Heart left ventricle (tissue), 16 donors: ENCODE results near the gene DLG1. TPM values are rescaled to one million over a fixed set of nuclear protein-coding genes. Genes with fewer than 3 reads are reported as not detected.

Experiments used
- ATAC-seq, 4 donors: fragments of 200-7000 bp; cut with Tn5 transposase; one replicate each; pipeline ENCODE4 v1.9.1; 2020 to 2022; ENCODE audit warnings: moderate library complexity in 4 of 4, mild to moderate bottlenecking in 3 of 4, moderate number of reproducible peaks in 1 of 4
- DNase-seq, 5 donors: peaks; one replicate each; pipeline ENCODE4 v3.0.0-alpha.2; 2020
- H3K27ac ChIP-seq, 12 donors: fragments of 200-600 bp; sonication (generic) in 4 of 12; one replicate each; pipeline versions ENCODE4 v1.5.0 to v1.8.0; 2016 to 2022; ENCODE audit warnings: mild to moderate bottlenecking in 2 of 12
- H3K27me3 ChIP-seq, 9 donors: fragments of 200-600 bp; sonication (generic) in 2 of 9; one replicate each; pipeline versions ENCODE4 v1.5.1 to v1.8.0; 2016 to 2022; ENCODE audit warnings: mild to moderate bottlenecking in 3 of 9
- H3K36me3 ChIP-seq, 9 donors: fragments of 200-600 bp; sonication (generic) in 2 of 9; one replicate each; pipeline versions ENCODE4 v1.5.0 to v1.8.0; 2018 to 2022; ENCODE audit warnings: mild to moderate bottlenecking in 2 of 9
- H3K4me1 ChIP-seq, 12 donors: fragments of 200-600 bp; sonication (generic) in 4 of 12; one replicate each; pipeline versions ENCODE4 v1.5.0 to v1.8.0; 2016 to 2022; ENCODE audit warnings: mild to moderate bottlenecking in 3 of 12
- H3K4me3 ChIP-seq, 12 donors: fragments of 200-600 bp; sonication (generic) in 4 of 12; one replicate each; pipeline versions ENCODE4 v1.5.0 to v1.8.0; 2017 to 2022; ENCODE audit warnings: mild to moderate bottlenecking in 9 of 12, moderate library complexity in 4 of 12
- H3K9me3 ChIP-seq, 12 donors: fragments of 200-600 bp; sonication (generic) in 4 of 12; one replicate each; pipeline versions ENCODE4 v1.5.0 to v1.8.0; 2016 to 2022; ENCODE audit warnings: mild to moderate bottlenecking in 1 of 12
- CTCF ChIP-seq, 12 donors: fragments of 200-600 bp; sonication (generic) in 4 of 12; IDR thresholded peaks; one replicate each; pipeline versions ENCODE4 v1.5.0 to v1.8.0; 2018 to 2022; ENCODE audit warnings: antibody characterized with exemption in 12 of 12, mild to moderate bottlenecking in 5 of 12
- POLR2A ChIP-seq, 2 donors: fragments of 450-650 bp; IDR thresholded peaks; one replicate each; pipeline ENCODE4 v1.6.1; 2017; ENCODE audit warnings: antibody characterized with exemption in 2 of 2, mild to moderate bottlenecking in 2 of 2, moderate library complexity in 2 of 2
- WGBS, 4 donors: extraction: QIAGEN DNeasy Blood & Tissue Kit in 2 of 4; methylation state at CpG; one replicate each; pipeline versions ENCODE4 v1.1.5 to v1.1.7; 2013 to 2018; 5-methylcytosine and 5-hydroxymethylcytosine counted together
- intact Hi-C, 10 donors: fragments of 100-400 bp; cut with DNase I; formaldehyde crosslinking; loops; one replicate each; pipeline versions ENCODE4 v1.11.1 to v1.14.2; 2022
- polyA plus RNA-seq, 2 donors: library from polyadenylated mRNA; stranded (reverse); fragments of 200-250 nt; gene quantifications; one replicate each; pipeline ENCODE4 v1.2.3, GENCODE V29; 2013
- total RNA-seq, 9 donors: library from RNA; depleted of rRNA in 2 of 9; stranded (reverse); fragments of >200 nt in 2 of 9; fragmentation: NEBNext Ultra II Directional in 3 of 9; extraction: Animal tissue kit (Norgen Biotek cat#: 25700) in 3 of 9; gene quantifications; one replicate each; pipeline versions ENCODE4 v1.1.0 to v1.2.4, GENCODE V29; 2016 to 2023
- donor health status: ischemic (EF 13 %, LVEDD 7.1; RV severe dilation, severe dysfunction).
- donor health status: healthy with polysubstance abuse.
- donor health status: DM: no; HTN: yes; CAD: no.
- donor health status: DM: no; HTN: no; CAD: no.
- donor health status: ischemic (EF 25% LVEDD 6.9; RV normal size, moderate dysfunction).
- donor health status: ischemic (EF 25% LVEDD 5.7; RV mildly dilated, moderate dysfunction).
- donor health status: healthy.
- donor health status: DM: yes; HTN: yes; CAD: no.
- donor health status: ischemic (EF 35%, LVEDD 5.7; RV mildly dilated, moderate dysfunction).
- donor health status: nonischemic (EF 11% LVEDD 7.7; RV severe dilation, severe dysfunction).
- donor health status: DM: yes; HTN: yes; CAD: no.
- donor health status: PGD.
- donor health status: ischemic (EF 29% LVEDD 5.4; RV normal size, mild dysfunction).
- donor health status: nonischemic (EF 23%, LVEDD 6.1; RV moderate dilation, normal function).

DLG1 gene
- total and polyA plus RNA-seq, 11 donors, result 17.4 to 151 (median 63.6) TPM

DNA sequence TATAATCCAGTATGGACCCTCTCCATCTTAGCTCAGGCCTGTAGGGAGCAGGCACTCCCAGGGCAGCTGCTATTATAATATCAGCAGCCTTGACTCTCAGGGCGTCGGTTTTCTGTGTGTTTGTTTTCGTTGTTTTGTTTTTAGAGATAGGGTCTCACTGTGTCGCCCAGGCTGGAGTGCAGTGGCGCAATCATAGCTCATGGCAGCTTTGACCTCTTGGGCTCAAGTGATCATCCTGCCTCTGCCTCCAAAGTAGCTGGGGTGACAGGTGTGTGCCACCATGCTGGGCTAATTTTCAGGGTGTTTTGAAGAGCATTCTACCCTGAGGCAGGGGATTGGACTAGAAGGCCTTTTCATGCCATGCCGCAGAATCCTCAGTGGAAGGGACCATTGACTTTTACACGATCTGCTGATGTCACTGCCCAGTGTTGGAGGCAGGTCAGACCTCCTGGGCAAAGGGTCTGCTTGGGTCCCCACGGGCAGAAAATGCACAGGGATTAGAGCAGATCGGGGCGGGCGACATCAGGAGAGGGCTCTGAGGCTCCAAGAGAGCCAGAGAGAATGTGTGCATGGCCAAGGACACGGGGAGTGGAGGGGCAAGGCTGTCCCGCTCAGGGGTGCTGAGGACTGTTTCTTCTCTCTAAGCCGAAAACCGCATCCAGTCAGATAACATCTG, 276.5 kb downstream of the DLG1 start:
- Histone ChIP-seq H3K4me3 (no peak overlapping the region), H3K36me3 (no peaks in the 10 kb centered on the region), H3K27ac (no peak overlapping the region), H3K4me1 (peaks cover 0 to 13% (median 0%) of the 10 kb centered on the region in 12 donors), H3K9me3 (no peaks in the 10 kb centered on the region), H3K27me3 (peaks cover 0 to 8% (median 0%) of the 10 kb centered on the region in 9 donors)
- intact Hi-C loops, result no loop called here
- TF ChIP-seq POLR2A (IDR thresholded peaks at IDR 0.05) (no peak), CTCF (IDR thresholded peaks at IDR 0.05) (no peak)
- DNase-seq (peak in 1 of 5 donors; percentile 18), ATAC-seq (no peak)
- WGBS, 4 donors, result 82 to 92% (median 87%) methylated on average over 15 of the region's 15 CpGs

- 68 to 82% (median 69%) methylated on average over 3 to 10 of the region's 10 CpGs for WGBS, 4 donors
- intact Hi-C loops, result no loop called here
Measured at GRCh38 chr3:197021231-197021630, 277.2 kb downstream of the DLG1 start.

GRCh38 chr3:197019535-197019934, 278.9 kb downstream of the DLG1 start:
- no peaks in the 10 kb centered on the region for H3K9me3 ChIP-seq
- TF ChIP-seq CTCF (IDR thresholded peaks at IDR 0.05) (no peak), POLR2A (IDR thresholded peaks at IDR 0.05) (no peak)
- H3K4me1 ChIP-seq, result peaks cover 0 to 13% (median 0%) of the 10 kb centered on the region in 12 donors
- no peak for ATAC-seq
- no peaks in the 10 kb centered on the region for H3K36me3 ChIP-seq
- DNase-seq, result peak in 1 of 5 donors; percentile 6
- H3K4me3 ChIP-seq, result no peak overlapping the region
- peaks cover 0 to 8% (median 0%) of the 10 kb centered on the region in 9 donors for H3K27me3 ChIP-seq
- no peak overlapping the region for H3K27ac ChIP-seq
- 83 to 89% (median 86%) methylated on average over 13 of the region's 13 CpGs for WGBS, 4 donors
- intact Hi-C loops, result no loop called here

More at GRCh38 chr3:197021231-197021630, 277.2 kb downstream of the DLG1 start:
- Histone ChIP-seq H3K36me3 (no peaks in the 10 kb centered on the region), H3K27me3 (peaks cover 0 to 8% (median 0%) of the 10 kb centered on the region in 9 donors), H3K27ac (no peak overlapping the region), H3K4me1 (peaks cover 0 to 13% (median 0%) of the 10 kb centered on the region in 12 donors), H3K4me3 (no peak overlapping the region), H3K9me3 (no peaks in the 10 kb centered on the region)
- TF ChIP-seq CTCF (IDR thresholded peaks at IDR 0.05), result no peak
- TF ChIP-seq POLR2A (IDR thresholded peaks at IDR 0.05), result no peak
- ATAC-seq (peak in 1 of 4 donors; percentile 9), DNase-seq (peak in 1 of 5 donors; percentile 37)

DNA sequence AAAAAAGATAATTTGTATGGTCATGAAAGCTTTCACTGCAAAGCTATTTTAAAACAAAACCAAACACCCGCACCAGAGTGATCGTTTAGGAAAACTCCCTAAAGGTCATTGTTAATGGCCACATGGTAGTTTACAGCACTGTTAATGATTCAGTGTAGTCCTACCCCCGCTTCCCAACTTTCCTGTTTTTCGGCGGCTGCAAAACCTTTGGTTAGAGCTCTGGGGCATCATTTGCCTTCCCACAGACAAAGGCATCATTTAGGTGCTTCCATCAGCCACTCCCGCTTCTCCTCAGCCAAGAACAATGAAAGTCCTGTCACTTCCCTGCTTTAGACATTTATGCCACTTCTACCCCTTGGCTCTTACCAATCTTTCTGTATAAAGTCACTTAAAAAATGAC, 279.4 kb downstream of the DLG1 start:
- no peak overlapping the region for H3K4me3 ChIP-seq
- DNase-seq (peak in 1 of 5 donors; percentile 7), ATAC-seq (no peak)
- H3K9me3 ChIP-seq, result no peaks in the 10 kb centered on the region
- 64 to 76% (median 68%) methylated on average over 6 of the region's 6 CpGs for WGBS, 4 donors
- no peaks in the 10 kb centered on the region for H3K36me3 ChIP-seq
- intact Hi-C loops, result no loop called here
- H3K4me1 ChIP-seq, result peaks cover 0 to 13% (median 0%) of the 10 kb centered on the region in 12 donors
- no peak for TF ChIP-seq POLR2A (IDR thresholded peaks at IDR 0.05)
- TF ChIP-seq CTCF (IDR thresholded peaks at IDR 0.05), result no peak
- H3K27ac ChIP-seq, result no peak overlapping the region
- peaks cover 0 to 8% (median 0%) of the 10 kb centered on the region in 9 donors for H3K27me3 ChIP-seq
